Gastroesophageal sphincter (tissue), 3 donors: ENCODE data around the gene NFATC2.

Experiments used
- POLR2AphosphoS5 ChIP-seq: sonication (generic); formaldehyde crosslinking; IDR thresholded peaks from one replicate; pipeline ENCODE4 v1.6.1; 2017; ENCODE audit warnings: antibody characterized with exemption
- TF ChIP-seq, protein P1 (sequence below), 4 experiments: fragments of 200-600 bp in 2 of 4; fragments of 450-650 bp in 2 of 4; sonication (generic) in 1 of 4; IDR thresholded peaks; one replicate each; pipeline ENCODE4 v1.5.1; 2017 to 2019; ENCODE audit warnings: antibody characterized with exemption in 4 of 4, mild to moderate bottlenecking in 2 of 4, moderate library complexity in 2 of 4

DNA sequence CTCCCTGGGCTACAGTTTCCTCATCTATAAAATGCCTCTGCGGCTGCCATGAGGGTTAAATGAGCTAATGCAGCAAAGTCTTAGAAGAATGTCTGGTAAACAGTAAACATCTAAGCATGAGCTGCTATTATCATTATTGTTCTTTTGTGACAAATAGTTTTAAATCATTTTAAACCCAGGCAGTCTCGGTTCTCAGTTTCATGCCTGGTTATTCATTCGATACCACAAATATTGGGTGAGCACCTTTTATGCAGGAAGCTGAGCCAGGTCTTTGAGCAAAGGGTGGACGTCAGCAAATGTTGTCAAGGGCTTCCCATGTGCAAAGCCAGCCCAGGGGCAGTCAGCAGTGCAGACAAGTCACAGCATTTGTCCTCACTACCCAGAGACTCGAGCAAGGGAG, 128.7 kb downstream of the NFATC2 start:
- TF ChIP-seq, protein P1, sequence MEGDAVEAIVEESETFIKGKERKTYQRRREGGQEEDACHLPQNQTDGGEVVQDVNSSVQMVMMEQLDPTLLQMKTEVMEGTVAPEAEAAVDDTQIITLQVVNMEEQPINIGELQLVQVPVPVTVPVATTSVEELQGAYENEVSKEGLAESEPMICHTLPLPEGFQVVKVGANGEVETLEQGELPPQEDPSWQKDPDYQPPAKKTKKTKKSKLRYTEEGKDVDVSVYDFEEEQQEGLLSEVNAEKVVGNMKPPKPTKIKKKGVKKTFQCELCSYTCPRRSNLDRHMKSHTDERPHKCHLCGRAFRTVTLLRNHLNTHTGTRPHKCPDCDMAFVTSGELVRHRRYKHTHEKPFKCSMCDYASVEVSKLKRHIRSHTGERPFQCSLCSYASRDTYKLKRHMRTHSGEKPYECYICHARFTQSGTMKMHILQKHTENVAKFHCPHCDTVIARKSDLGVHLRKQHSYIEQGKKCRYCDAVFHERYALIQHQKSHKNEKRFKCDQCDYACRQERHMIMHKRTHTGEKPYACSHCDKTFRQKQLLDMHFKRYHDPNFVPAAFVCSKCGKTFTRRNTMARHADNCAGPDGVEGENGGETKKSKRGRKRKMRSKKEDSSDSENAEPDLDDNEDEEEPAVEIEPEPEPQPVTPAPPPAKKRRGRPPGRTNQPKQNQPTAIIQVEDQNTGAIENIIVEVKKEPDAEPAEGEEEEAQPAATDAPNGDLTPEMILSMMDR (IDR thresholded peaks at IDR 0.05): no peak
- no peak for TF ChIP-seq POLR2AphosphoS5
